ENCODE data around the gene GPR137. TPM values are rescaled to one million over a fixed set of nuclear protein-coding genes. Genes with fewer than 3 reads are reported as not detected.
"Not testable (repeated sequence)": the region's sequence is repeated elsewhere in the genome, so short reads cannot be mapped to it uniquely, and the experiment has no call there.

GPR137 gene
- total and polyA plus RNA-seq, 10 of the 15 experiments (the other 5 are each of a cell fraction or from before 2014, with no cell fraction given) = 0.37 to 29.2 (median 13.8) TPM

GRCh38 chr11:64306876-64307622, 21.4 kb downstream of the GPR137 start:
- Histone ChIP-seq H3K4me3 (peak overlapping the region; percentile 78), H2AFZ (ENCODE audit: control insufficient read depth, low read depth, low read length) (no peak overlapping the region), H3K9ac (ENCODE audit: control insufficient read depth, insufficient read depth, low read length) (peak overlapping the region; percentile 80), H3K79me2 (ENCODE audit: control insufficient read depth, insufficient read depth, low read length) (peaks cover 26% of the 10 kb centered on the region), H3K9me3 (replicated peaks; ENCODE audit: control insufficient read depth, insufficient read depth, low read length) (no peaks in the 10 kb centered on the region), H3K27me3 (replicated peaks in 1 of 2; ENCODE audit: control insufficient read depth in 2 of 2, insufficient read depth in 2 of 2, low read length in 1 of 2) (no peaks in the 10 kb centered on the region), H3K4me2 (ENCODE audit: control insufficient read depth, insufficient read depth) (peak overlapping the region; percentile 99), H4K20me1 (ENCODE audit: control insufficient read depth, insufficient read depth) (no peaks in the 10 kb centered on the region), H3K27ac (ENCODE audit: control insufficient read depth, insufficient read depth) (peak overlapping the region; percentile 79), H3K36me3 (ENCODE audit: control insufficient read depth in 2 of 2, insufficient read depth in 2 of 2, low read length in 1 of 2) (peaks cover 0 to 3% of the 10 kb centered on the region in 2 experiments; a peak in 2 of 4 replicates), H3K4me1 (ENCODE audit: control insufficient read depth, insufficient read depth, low read length) (peaks cover 17% of the 10 kb centered on the region)
- ChIA-PET POLR2A (interaction anchor here (0.7 to 1.9 kb wide), 2 partner anchors 11 to 35 kb away, joined by 3 to 4 read pairs; partner anchors contain the start of genes PRDX5 and TRMT112), SMC1A (ENCODE audit: uncharacterized antibody, unreplicated experiment) (interaction anchor here (2.6 kb wide), 1 partner anchor 25 kb away, joined by 7 read pairs; no protein-coding TSS in a partner anchor), RAD21 (ENCODE audit: unreplicated experiment) (interaction anchor here (4.9 kb wide), 1 partner anchor 11 kb away, joined by 30 read pairs; the partner anchor contains the start of genes PRDX5 and TRMT112), CTCF (interaction anchor here (0.7 to 2.2 kb wide), 4 partner anchors 11 to 50 kb away, joined by 3 to 13 read pairs (median 6); partner anchors contain the start of genes PRDX5 and TRMT112)
- in situ Hi-C loops (cut with MboI) = no loop called here
- FAIRE-seq (no peak), ATAC-seq (no peak), DNase-seq (ENCODE audit: low read depth, low spot score) (no peak)
- intact Hi-C loops (cut with micrococcal nuclease; ENCODE audit: unreplicated experiment) = loop anchor here (1.0 kb wide), 3 partner anchors 10 to 37 kb away; partner anchors contain the start of gene TRMT112
- 78% methylated on average over 15 of the region's 15 CpGs for WGBS (ENCODE audit: insufficient coverage, insufficient replicate concordance, low lambda C conversion rate, missing lambda C conversion rate)
- no TSS peak for BruUV-seq (replicated peaks)
- TF ChIP-seq BMI1 (IDR thresholded peaks at IDR 0.05; ENCODE audit: borderline replicate concordance) = peak; percentile 82
- peak; percentile 10; the same call in 1 of the 2 replicates for TF ChIP-seq POLR2AphosphoS5 (IDR thresholded peaks at IDR 0.05; ENCODE audit: low read length)
- TF ChIP-seq IRF5 (IDR thresholded peaks at IDR 0.05; ENCODE audit: borderline replicate concordance) = no peak

GRCh38 chr11:64307795-64308194, 22.1 kb downstream of the GPR137 start:
- H4K20me1 ChIP-seq (ENCODE audit: control insufficient read depth, insufficient read depth); H3K27me3 ChIP-seq (replicated peaks in 1 of 2; ENCODE audit: control insufficient read depth in 2 of 2, insufficient read depth in 2 of 2, low read length in 1 of 2); H3K9me3 ChIP-seq (replicated peaks; ENCODE audit: control insufficient read depth, insufficient read depth, low read length); FAIRE-seq; ATAC-seq; in situ Hi-C loops (cut with MboI); intact Hi-C loops (cut with micrococcal nuclease; ENCODE audit: unreplicated experiment); H3K9ac ChIP-seq (ENCODE audit: control insufficient read depth, insufficient read depth, low read length); BruUV-seq (replicated peaks); H3K27ac ChIP-seq (ENCODE audit: control insufficient read depth, insufficient read depth); H2AFZ ChIP-seq (ENCODE audit: control insufficient read depth, low read depth, low read length); H3K4me3 ChIP-seq; DNase-seq (ENCODE audit: low read depth, low spot score); H3K36me3 ChIP-seq (ENCODE audit: control insufficient read depth in 2 of 2, insufficient read depth in 2 of 2, low read length in 1 of 2): not testable (repeated sequence)
- Histone ChIP-seq H3K79me2 (ENCODE audit: control insufficient read depth, insufficient read depth, low read length) (peaks cover 26% of the 10 kb centered on the region), H3K4me1 (ENCODE audit: control insufficient read depth, insufficient read depth, low read length) (peaks cover 17% of the 10 kb centered on the region), H3K4me2 (ENCODE audit: control insufficient read depth, insufficient read depth) (peak overlapping the region; percentile 99; the same call in 1 of the 2 replicates)
- ChIA-PET POLR2A (interaction anchor here (0.7 to 1.9 kb wide), 2 partner anchors 10 to 35 kb away, joined by 3 to 4 read pairs; partner anchors contain the start of genes PRDX5 and TRMT112), CTCF (interaction anchor here (1.7 to 2.2 kb wide), 2 partner anchors 10 to 48 kb away, joined by 7 to 13 read pairs; partner anchors contain the start of genes PRDX5 and TRMT112), RAD21 (ENCODE audit: unreplicated experiment) (interaction anchor here (1.8 to 4.9 kb wide), 2 partner anchors 10 kb away, joined by 8 to 30 read pairs; partner anchors contain the start of genes PRDX5 and TRMT112), SMC1A (ENCODE audit: uncharacterized antibody, unreplicated experiment) (interaction anchor here (2.6 kb wide), 1 partner anchor 24 kb away, joined by 7 read pairs; no protein-coding TSS in a partner anchor)
- 85% methylated on average over 5 of the region's 5 CpGs for WGBS (ENCODE audit: insufficient coverage, insufficient replicate concordance, low lambda C conversion rate, missing lambda C conversion rate)
